ENCODE measurements around the gene GUK1.
"Not testable (repeated sequence)": the region's sequence is repeated elsewhere in the genome, so short reads cannot be mapped to it uniquely, and the experiment has no call there.

Gene GUK1

DNA sequence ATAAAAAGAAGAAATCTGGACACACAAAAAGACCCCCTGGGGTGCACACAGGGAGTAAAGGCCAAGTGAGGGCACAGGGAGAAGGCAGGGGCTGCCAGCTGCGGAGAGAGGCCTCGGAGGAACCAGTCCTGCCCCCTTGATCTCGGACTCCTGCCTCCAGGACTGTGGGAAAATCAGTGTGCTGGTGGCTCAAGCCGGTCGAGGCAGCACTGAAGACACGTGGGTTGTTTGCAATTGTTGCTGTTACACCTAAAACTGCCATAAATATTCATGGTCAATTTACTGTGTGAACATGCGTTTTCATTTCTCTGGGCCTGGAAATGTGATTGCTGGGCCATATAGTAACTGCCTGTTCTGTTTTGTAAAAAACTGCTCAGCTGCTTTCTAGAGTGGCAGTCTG is 44.1 kb downstream of the GUK1 start:
- no peak for DNase-seq (ENCODE audit: low read depth in 1 of 2, low spot score in 1 of 2)
- H3K4me3 ChIP-seq (replicated peaks; ENCODE audit: insufficient read depth, low read length), result no peak overlapping the region
- no peak overlapping the region for H3K27ac ChIP-seq (replicated peaks)
- no peaks in the 10 kb centered on the region for H3K27me3 ChIP-seq (ENCODE audit: insufficient read depth, poor library complexity, severe bottlenecking)
- TF ChIP-seq, protein P1, sequence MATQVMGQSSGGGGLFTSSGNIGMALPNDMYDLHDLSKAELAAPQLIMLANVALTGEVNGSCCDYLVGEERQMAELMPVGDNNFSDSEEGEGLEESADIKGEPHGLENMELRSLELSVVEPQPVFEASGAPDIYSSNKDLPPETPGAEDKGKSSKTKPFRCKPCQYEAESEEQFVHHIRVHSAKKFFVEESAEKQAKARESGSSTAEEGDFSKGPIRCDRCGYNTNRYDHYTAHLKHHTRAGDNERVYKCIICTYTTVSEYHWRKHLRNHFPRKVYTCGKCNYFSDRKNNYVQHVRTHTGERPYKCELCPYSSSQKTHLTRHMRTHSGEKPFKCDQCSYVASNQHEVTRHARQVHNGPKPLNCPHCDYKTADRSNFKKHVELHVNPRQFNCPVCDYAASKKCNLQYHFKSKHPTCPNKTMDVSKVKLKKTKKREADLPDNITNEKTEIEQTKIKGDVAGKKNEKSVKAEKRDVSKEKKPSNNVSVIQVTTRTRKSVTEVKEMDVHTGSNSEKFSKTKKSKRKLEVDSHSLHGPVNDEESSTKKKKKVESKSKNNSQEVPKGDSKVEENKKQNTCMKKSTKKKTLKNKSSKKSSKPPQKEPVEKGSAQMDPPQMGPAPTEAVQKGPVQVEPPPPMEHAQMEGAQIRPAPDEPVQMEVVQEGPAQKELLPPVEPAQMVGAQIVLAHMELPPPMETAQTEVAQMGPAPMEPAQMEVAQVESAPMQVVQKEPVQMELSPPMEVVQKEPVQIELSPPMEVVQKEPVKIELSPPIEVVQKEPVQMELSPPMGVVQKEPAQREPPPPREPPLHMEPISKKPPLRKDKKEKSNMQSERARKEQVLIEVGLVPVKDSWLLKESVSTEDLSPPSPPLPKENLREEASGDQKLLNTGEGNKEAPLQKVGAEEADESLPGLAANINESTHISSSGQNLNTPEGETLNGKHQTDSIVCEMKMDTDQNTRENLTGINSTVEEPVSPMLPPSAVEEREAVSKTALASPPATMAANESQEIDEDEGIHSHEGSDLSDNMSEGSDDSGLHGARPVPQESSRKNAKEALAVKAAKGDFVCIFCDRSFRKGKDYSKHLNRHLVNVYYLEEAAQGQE (IDR thresholded peaks at IDR 0.05; ENCODE audit: insufficient replicate concordance, low read depth), result no peak
- TF ChIP-seq, protein P2, sequence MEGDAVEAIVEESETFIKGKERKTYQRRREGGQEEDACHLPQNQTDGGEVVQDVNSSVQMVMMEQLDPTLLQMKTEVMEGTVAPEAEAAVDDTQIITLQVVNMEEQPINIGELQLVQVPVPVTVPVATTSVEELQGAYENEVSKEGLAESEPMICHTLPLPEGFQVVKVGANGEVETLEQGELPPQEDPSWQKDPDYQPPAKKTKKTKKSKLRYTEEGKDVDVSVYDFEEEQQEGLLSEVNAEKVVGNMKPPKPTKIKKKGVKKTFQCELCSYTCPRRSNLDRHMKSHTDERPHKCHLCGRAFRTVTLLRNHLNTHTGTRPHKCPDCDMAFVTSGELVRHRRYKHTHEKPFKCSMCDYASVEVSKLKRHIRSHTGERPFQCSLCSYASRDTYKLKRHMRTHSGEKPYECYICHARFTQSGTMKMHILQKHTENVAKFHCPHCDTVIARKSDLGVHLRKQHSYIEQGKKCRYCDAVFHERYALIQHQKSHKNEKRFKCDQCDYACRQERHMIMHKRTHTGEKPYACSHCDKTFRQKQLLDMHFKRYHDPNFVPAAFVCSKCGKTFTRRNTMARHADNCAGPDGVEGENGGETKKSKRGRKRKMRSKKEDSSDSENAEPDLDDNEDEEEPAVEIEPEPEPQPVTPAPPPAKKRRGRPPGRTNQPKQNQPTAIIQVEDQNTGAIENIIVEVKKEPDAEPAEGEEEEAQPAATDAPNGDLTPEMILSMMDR (IDR thresholded peaks at IDR 0.05; ENCODE audit: insufficient read depth, low read length), result no peak
- no peak for TF ChIP-seq GABPA (IDR thresholded peaks at IDR 0.05; ENCODE audit: low read depth)

DNA sequence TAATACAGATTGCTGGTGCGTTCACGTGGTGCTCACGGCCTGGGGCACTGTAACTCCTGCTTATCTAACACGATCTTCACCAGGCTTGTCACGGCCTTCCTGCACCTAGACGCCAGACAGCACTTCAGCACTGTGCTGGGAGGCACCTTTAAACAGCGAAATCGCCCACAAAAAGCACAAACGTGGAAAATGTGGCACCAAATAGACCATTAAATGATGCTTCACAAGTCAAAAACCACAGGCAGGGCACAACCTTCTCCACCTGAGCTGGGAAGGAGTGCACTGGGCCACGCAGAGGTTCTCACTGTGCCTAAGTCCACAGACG is 45.5 kb downstream of the GUK1 start:
- DNase-seq (ENCODE audit: low read depth in 1 of 2, low spot score in 1 of 2), result no peak
- no peak overlapping the region for H3K4me3 ChIP-seq (replicated peaks; ENCODE audit: insufficient read depth, low read length)

DNA sequence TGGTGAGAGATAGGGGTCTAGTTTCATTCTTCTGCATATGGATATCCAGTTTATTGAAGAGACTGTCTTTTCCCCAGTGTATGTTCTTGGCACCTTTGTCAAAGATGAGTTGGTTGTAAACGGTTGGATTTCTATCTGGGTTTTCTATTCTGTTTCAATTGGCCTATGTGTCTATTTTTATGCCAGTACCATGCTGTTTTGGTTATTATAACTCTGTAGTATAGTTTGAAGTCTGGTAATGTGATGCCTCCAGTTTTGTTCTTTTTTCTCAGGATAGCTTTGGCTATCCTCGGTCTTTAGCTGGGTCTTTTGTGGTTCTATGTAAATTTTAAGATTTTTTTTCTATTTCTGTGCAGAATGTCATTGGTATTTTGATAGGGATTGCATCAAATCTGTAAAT is 48.2 kb downstream of the GUK1 start:
- not testable (repeated sequence) for DNase-seq (ENCODE audit: low read depth in 1 of 2, low spot score in 1 of 2); H3K27me3 ChIP-seq (ENCODE audit: insufficient read depth, poor library complexity, severe bottlenecking); H3K27ac ChIP-seq (replicated peaks); H3K4me3 ChIP-seq (replicated peaks; ENCODE audit: insufficient read depth, low read length)

More for the DNA sequence above, 45.5 kb downstream of the GUK1 start:
- Histone ChIP-seq H3K27me3 (ENCODE audit: insufficient read depth, poor library complexity, severe bottlenecking) (no peaks in the 10 kb centered on the region), H3K27ac (replicated peaks) (no peak overlapping the region)
- TF ChIP-seq SPI1 (IDR thresholded peaks at IDR 0.05; ENCODE audit: borderline replicate concordance, low read depth), result no peak

DNA sequence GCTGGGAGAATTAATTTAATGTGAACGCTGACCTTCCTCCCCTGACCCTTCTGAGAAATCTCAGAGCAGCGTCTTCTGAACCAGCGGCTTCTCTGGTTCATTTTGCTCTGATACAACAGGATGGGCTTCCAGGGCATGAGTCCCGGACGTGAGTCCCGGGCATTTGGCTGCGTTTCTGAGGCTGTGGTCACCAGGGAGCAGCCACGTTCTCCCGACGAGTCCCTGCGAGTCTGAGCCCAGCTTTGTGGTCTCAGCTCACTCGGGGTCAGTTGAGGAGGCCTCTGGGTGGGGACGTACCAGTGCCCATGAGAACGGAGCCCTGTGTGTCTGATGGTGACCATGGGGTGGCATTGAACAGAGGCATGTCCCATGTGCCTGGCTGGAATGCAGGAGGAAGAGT is 50.1 kb downstream of the GUK1 start:
- Histone ChIP-seq H3K4me3 (replicated peaks; ENCODE audit: insufficient read depth, low read length) (no peak overlapping the region), H3K27me3 (ENCODE audit: insufficient read depth, poor library complexity, severe bottlenecking) (no peaks in the 10 kb centered on the region), H3K27ac (replicated peaks) (no peak overlapping the region)
- no peak for DNase-seq (ENCODE audit: low read depth in 1 of 2, low spot score in 1 of 2)
- no peak for TF ChIP-seq POLR2AphosphoS5 (IDR thresholded peaks at IDR 0.05; ENCODE audit: low read depth)
- TF ChIP-seq, protein P2 (IDR thresholded peaks at IDR 0.05; ENCODE audit: insufficient read depth, low read length), result no peak
- no peak for TF ChIP-seq SPI1 (IDR thresholded peaks at IDR 0.05; ENCODE audit: borderline replicate concordance, low read depth)
- no peak for TF ChIP-seq GABPA (IDR thresholded peaks at IDR 0.05; ENCODE audit: low read depth)
- TF ChIP-seq, protein P1 (IDR thresholded peaks at IDR 0.05; ENCODE audit: insufficient replicate concordance, low read depth), result no peak

DNA sequence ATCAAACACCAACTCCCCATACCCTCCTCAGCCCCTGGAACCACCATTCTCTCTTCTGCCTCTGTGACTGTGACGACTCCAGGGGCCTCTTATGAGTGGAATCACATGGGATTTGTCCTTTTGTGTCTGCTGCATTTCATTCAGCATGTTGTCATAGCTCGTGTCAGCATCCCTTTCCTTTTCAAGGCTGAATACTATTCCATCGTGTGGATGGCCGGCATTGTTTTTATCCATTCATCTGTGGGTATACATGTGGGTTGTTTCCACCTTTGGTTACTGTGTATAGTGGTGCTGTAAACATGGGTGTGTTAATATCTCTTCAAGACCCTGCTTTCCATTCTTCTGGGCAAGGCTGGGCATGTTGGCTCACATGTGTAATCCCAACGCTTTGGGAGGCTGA is 50.7 kb downstream of the GUK1 start:
- DNase-seq (ENCODE audit: low read depth in 1 of 2, low spot score in 1 of 2), result no peak
- Histone ChIP-seq H3K27me3 (ENCODE audit: insufficient read depth, poor library complexity, severe bottlenecking) (no peaks in the 10 kb centered on the region), H3K4me3 (replicated peaks; ENCODE audit: insufficient read depth, low read length) (no peak overlapping the region), H3K27ac (replicated peaks) (no peak overlapping the region)
- TF ChIP-seq SPI1 (IDR thresholded peaks at IDR 0.05; ENCODE audit: borderline replicate concordance, low read depth), result no peak

Measured in HL-60 (cell line).